Embryonic facial prominence (tissue), 1 donor: ENCODE measurements around the gene PCTP.

Source experiments
- DNase-seq: peaks from one replicate; pipeline ENCODE4 v3.0.0-alpha.2; 2016; ENCODE audit errors: extremely low spot score

The PCTP gene

DNA sequence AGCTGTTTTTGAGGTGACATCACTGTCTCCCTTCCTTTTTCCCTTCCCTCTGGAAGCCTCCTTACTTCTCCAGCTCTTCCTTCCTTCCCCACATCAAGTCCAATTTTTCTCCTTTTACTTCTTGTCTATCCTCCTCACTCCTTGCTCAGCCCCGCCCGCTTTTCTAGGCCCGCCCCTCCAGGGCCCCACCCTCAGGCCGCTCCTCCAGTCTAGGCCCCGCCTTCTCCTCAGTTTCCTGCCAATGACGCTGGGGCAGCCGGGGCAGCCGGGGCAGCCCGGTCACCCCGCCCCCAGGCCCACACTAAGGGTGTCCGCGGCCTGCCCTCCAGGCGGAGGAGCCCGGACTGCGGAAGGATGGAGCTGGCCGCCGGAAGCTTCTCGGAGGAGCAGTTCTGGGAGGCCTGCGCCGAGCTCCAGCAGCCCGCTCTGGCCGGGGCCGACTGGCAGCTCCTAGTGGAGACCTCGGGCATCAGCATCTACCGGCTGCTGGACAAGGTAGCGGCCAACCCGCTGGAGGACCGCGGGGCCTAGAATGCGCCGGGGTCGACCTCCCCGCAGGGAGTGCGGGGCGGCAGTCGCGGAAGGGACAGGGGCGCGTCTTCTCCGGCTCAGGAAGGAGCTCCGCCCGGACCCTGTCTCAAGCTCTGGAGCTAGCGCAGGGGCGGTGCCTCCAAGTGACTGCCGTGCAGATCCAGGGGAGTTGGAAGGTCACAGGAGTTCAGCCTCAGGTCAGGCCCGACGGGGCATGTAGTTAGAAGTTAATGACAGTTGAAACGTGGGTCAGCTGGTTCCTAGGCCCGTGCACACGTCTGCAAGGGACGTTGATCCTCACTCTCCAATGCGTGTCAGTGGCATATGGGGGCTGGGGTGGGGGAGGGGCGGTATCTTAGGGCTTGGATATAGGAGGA is at the start of gene PCTP:
Gene PCTP, plus strand, starts transcription at position 302 of the 908 bp plus-strand sequence. Its CDS starts 53 bp downstream, at position 355.
- DNase-seq = peak; percentile 64

DNA sequence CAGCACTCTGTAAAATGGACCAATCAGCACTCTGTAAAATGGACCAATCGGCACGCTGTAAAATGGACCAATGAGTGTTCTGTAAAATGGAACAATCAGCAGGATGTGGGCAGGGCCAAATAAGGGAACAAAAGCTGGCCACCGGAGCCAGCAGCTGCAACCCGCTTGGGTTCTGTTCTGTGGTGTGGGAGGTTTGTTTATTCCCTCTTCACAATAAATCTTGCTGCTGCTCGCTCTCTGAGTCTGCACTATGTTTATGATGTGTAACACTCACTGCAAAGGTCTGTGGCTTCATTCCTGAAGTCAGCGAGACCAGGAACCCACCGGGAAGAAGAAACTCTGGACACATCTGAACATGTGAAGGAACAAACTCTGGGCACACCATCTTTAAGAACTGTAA is 48.7 kb upstream of the PCTP start:
- DNase-seq = no peak

DNA sequence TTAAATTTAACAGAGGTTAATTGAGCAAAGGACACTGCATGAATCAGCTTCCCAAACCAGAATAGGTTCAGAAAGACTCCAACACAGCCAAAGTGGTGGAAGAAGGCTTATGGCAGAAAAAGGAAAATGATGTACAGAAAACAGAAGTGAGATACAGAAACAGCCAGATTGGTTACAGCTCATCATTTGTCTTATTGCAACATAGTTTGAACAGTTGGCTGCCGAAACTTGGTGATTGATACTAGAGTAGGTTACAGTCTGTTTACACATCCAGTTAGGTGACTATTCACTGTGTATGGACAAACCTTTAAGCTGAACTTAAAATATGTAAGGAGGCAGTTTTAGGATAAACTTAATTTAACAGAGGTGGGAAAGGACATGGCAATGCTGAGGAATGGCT is 46.5 kb upstream of the PCTP start:
- DNase-seq = no peak

DNA sequence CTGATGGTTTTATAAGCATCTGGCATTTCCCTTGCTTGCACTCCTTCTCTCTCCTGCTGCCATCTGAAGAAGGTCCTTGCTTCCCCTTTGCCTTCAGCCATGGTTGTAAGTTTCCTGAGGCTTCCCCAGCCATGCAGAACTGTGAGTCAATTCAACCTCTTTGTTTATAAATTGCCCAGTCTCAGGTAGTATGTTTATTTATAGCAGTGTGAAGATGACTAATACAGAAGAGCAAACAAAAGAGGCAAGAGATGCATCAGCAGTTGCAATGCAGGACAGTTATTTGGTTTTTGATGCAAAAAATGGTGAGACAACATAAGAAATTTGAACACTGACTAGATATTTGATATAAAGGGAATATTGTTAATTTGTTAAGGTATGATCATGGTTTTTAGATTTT is 45.0 kb upstream of the PCTP start:
- DNase-seq = no peak

DNA sequence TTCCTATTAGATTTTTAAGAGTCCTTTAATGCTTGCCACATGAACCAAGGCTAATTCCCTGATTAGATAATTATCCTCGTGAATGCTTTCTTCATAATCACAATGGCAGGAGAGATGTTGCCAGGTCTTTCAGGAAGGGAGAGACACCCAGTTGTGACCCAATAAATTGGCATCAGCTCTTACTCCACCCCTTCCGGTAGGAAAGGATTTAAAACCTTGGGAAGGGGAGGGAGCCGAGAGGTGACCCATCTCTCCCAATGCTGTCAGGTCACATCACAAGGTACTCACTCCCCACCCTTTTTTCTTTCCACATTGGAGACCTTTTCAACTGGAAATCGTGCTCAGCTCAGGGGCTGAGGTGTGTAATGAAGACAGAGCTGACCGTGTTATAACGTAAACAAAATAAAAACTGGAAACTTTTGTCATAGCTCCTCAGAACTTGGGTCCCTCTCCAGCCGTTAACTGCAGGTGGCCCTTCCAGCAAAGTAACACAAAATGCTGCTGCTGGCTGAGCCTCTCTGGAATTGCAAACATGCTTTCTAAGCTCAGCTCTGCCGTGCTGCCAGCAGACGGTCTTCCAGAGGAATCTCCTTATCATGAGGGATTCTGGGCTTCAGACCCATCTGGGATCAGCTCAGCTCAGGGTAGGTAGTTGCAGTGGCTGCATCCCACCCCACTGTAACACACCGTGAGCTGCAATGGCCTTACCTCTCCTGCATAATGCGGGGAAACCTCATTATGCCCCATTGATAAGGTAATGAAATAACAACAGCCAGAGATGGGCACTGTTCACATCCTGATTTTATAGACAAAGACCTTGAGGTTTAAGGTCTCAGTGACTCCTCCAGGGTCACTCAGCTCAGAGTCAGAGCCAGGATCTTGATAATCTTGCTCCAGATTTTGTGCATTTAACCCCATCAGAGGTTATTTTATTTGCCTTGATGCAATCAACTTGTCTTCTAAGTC is 43.8 kb upstream of the PCTP start:
- DNase-seq = no peak

DNA sequence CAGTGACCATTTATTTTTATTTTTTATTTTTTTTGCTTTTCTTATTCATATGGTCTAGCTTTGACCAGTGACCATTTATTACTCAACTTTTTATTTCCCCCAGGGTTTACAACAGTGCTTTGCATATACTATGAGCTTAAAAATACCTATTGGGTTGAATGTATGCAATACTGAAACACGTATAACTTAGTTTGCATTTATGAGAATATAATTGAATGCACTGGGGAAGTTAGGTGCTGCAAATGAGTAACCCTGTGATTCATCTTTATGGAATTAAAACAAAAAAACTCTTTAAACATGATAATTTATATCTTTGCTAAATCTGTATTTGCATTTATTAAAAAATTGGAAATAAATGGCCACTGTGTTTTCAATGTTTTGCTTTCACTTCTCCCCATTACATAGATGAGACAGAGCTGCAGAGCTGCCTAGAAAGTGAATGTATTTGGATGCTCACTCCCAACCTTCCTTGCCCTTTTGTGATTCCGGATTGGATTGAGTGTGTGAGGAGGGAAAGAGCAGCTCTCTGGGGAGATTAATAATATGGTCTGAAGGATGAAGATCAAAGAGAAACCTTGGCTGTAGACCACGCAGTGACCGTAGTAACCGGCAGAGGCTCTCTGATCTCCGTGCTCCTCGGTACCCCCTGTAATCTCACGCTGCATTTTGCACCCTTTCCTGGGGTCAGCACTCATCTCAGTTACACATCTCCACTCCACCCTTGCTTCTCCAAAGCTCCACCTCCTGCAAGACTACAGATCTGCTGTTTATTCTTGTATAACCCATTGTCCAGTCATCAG is 42.5 kb upstream of the PCTP start:
- DNase-seq = no peak

DNA sequence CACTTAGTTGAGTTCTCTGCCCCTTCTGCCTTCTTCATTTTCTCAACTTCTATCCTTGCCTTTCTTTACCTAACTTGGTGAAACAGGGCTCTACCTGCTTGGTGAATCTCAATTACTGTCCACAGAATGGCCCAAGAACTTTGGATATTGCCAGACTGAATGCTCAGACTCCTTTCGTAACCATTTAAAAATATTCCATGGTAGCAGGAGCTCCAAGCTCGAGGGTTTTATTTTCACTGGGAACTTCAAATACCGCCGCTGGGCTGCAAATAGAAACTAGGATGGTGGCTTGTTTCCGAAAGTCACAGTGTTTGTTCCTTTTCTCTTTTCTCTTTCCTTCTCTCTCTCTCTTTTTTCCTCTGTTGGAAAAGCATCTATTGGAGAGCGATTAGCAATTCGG is 41.4 kb upstream of the PCTP start:
- no peak for DNase-seq

DNA sequence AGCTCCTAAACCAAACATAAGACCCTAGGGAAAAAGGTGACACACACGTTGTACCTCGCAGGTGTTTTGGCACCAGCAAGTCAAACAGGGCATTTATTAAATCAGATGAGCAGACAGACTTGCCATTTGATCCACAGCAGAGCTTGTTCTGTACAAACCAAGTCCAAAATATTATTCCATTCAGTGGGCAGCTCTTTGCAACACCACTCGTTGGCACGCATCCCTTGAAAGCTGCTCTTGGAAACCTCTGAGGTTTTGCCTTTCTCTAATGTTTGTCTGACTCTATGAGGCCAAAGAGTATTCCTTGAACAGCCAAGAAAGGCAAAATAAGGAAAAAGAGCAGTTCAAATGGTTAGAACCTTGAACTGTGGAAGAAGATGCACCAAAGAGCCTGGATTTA is 40.9 kb upstream of the PCTP start:
- DNase-seq = no peak

DNA sequence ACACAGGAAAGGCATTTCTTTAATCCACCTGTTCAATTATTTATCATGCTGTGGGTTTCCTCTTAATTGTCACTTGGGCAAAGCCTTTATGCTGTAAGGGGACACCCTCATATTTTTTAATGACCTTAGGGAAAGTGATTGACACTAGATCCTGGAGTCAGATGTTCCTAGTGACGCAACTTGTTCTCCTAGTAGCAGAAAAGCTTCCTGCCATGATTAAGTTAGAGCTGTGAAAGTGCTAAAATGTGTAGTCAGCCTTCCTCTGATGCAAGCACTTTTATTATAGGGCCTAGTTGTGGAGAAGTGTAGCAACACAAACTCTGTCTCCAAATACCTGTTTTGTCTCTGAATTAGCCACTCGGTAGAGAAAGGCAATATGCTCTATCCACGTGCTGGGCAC is 40.4 kb upstream of the PCTP start:
- DNase-seq = no peak

DNA sequence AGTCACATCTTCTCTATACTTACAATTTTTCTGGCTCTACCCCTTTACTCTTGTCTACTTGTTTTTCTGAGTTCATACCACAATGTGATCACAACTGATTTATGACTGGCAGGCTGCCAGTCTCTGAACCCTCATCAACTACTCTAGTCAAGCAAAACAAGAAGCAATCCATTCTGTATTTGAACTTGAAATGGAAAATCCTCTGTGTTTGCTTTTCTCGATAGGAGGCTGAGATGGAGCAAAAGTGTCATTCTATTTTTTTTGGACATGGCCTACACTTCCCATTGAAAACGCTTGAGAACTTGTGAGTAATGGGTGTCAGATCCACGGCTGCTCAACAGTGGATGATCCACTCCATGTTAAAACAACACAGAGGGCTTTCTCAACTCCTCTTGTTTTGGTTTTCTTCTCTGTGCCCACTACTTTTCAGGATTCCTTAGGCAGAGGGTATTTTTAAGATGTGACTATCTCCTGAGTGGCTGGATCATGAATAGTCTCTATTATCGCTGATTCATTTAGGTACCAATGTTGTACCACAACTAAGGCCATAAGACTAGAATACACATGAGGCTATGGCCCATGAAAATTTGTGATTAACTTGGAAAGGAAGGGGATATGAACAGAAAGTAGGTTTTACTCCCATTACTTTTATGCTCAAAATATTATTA is 39.9 kb upstream of the PCTP start:
- DNase-seq = no peak

DNA sequence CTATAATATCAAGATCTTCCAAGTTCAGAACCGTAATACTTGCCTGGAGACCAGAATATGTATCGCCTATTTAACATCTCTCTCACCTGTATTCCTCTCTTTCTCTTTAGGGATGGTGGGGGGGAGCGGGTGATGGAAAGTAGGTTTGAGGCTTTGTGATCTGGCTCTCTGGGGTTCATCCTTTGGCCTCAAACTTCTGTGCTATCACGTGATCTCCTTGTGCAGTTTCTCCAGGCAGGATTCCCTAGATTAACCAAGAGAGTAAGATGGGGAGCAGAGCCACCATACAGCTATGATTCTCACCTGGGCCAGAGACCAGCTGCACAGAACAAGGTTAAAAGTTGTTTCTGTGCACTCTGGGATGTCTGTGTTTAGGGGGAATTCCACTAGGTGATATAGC is 33.4 kb upstream of the PCTP start:
- no peak for DNase-seq

DNA sequence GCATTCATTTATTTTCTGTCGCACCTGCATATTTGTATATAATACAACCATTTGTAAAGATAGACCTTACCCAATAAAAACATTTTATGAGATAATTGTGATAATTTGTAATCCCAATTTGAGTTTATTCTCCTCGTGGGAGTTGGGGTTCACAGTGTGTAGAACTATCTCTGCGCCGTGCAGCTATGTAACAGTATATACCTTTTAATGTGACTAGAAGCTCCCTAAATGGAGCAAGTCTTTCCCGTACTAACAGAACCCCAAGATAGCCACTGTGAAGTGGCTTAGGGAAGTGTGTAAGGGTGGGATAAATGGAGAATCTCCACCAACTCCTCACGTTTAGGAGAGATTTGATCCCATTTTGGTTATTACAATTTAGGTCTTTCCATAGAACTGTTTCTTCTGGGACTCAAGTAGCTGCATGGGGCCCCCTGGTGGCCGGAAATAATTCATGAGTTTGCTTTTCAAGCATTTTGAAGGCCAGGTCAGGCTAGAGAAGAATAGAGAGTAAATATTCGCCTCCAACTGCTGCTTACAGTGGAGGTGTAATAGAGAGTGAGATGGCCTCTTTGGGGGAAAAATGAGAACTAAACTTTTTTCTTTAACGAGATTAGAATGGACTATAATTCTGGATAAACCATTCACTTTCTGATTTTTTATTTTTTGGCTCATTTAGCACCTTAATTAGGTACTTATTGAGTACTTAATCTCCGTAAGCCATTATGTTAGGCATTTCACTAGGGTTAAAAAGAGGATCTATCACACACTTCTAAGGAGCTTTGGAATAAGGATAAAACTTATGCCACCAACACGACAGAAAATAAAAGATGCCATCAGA is 32.7 kb upstream of the PCTP start:
- DNase-seq = no peak

DNA sequence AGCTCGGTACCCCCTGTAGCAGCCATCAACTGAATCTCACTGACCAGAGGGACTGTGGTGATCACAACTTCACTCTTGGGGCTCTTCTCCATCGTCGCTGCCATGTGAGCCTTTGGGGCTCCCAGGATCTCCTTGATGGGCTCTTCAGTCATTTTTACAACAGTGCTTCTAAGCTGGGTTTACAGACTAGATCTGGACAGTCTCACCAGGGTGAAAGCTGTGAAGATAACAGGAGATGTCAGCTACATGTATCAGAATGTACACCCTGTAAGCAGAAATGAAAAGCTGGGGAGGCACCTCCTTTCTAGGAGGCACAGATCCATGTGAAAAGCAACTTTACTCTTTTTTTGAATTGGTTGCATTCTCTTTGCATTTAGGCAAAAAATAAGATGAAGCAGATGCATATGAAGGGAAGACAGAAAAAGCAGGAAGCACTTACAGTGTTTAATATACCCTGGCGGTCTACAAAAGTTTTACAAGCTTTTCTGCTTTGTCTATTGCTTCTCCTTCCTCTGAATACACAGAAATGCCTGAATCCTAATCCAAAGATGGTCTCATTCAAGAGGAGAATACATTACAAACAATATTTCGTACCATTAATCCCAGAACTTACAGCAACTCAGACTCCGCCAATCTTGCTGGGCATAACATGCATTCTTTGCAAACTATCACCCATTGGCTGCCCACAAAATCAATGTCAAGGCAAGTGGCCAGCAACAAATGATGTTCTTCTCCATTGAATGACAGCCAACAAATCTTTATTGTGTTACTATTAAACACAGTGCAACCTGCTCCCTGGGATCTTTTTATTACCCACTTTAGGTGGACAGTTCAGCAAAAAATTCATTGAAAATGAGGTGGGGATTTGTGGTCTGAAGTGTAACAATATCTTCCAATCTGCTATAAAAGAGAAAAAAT is 29.7 kb upstream of the PCTP start:
- no peak for DNase-seq

DNA sequence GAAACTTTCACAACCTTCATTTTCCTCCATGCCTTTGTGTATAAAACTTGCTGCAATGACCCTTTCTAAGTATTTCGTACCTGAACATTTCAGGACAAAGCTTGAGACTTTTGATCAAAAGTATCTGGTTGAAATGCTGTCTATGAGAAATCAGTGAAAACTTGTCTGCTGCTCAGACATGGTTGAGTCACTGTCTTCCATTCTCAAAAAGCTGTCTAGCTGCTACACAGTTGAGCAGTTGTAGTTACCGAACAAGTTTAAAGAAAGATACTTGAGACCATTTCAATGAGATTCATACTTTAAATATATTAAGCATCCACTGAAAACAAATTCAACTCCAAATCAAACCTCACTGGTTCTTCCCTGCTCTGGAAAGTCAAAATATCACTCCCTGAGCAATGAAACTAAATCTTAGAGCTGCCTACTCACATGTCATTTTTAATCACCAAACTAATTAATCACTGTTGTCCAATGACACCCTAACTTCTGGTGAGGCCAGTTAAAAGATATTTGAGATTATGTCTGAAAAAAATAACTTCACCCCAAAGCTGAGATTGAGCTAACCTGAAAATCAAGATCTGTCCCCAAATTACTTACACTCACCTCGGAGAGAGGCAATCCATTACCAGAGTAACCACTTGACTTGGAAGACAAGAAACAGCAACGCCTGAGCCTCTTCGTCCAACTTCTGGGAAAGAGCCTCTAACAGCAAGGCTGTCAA is 28.7 kb upstream of the PCTP start:
- no peak for DNase-seq

DNA sequence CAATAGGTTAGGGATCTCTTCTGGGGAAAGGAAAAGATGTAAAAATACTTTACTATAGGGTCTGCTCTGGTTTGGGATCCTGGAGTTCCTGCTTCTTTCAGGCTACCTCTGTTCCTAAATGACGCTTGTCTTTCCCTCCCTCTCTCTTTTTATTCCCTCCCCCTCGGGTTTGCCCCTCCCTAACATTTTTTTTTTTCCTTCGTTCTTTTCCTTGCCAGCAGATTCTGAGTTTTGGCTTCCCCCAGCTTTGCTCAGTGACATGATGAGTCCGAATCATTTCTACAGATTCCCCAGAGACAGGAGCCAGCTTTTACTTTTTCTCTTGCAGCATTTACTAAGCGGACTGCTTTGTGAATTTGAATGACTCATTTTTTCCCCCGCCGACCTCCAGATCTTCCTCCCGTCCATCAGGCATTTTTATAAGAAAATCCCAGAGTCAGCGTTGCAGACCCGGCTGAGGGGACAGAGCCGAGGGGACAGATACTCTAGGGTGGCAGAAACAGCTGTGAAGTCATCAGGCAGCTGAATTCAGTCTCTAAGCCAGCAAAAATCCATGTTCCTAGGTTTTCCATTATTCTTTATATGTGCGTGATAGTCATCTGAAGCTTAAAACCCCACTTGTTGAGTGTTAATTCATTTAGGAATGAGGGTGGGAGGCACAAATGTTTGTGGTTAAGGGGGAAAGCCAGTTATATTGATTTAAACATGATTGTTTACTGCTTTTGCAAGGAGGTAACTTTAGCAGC is 27.9 kb upstream of the PCTP start, which contains the start of gene TMEM100:
Gene TMEM100, minus strand, starts transcription at position 123 of the 746 bp plus-strand sequence. CDS start 1,794 bp downstream, outside the sequence.
- DNase-seq = peak; percentile 63

DNA sequence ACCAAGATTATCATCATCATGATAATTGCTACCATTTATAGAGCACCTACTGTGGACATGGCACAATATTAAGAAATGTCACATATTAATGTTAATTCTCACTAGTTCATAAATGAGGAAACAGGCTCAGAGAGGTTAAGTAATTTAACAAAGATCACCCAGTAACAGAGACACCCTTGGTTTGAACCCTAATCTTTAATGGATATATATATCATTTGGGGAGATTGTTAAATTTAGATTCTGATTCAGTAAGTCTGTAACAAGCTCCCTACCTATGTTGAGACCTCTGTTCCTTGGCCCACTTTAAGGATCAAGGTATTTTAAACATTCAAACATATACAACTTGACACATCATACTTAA is 27.4 kb upstream of the PCTP start:
- no peak for DNase-seq

DNA sequence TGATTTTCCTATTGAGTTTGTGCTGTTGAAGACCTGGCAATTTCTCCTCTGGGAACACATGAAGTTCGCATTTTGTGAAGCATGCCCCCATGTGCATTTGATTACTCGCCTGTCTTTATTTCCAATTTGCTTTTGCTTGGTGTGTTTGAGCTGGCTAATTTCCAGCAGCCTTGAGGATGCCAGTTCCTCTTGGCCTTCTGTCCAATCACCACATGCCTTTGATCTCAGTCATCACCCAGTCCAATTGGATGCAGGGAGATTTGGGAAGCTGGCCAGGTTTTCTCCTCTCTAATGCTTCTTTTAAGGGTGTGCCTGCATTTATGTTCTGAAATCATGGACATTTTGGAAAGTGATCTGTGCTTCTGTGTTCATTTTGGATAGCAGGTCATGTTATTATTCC is 24.4 kb upstream of the PCTP start:
- DNase-seq = no peak

DNA sequence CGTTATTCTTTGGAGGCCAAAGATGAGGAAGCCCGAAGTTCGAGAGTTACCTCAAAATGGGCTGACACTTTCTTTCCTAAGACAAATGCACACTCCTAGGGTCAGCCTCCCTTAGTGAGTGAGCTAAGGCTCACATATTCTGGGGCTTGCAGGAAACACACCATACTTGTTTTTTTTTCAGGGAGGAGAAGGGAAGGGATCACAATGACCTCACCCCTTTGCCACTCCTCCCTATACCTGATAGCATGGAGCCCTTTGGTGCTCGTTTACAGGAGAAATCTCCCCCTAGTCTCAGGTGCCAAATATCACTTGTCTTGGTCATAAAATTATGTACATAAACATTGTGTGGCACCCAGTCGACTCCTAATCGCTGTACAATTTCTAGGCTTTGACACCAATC is 23.6 kb upstream of the PCTP start:
- DNase-seq = no peak
